Stimulated activated CD4-positive, alpha-beta T cell treated with anti-CD3 and anti-CD28 coated beads, Interleukin-4, amount 100 ng/mL, for 24 hours (primary cell): Measurements from ENCODE around the gene IFT20.

Experiments used
- DNase-seq: peaks from one replicate; pipeline ENCODE4 v3.0.0-alpha.2; 2020

Gene IFT20

DNA sequence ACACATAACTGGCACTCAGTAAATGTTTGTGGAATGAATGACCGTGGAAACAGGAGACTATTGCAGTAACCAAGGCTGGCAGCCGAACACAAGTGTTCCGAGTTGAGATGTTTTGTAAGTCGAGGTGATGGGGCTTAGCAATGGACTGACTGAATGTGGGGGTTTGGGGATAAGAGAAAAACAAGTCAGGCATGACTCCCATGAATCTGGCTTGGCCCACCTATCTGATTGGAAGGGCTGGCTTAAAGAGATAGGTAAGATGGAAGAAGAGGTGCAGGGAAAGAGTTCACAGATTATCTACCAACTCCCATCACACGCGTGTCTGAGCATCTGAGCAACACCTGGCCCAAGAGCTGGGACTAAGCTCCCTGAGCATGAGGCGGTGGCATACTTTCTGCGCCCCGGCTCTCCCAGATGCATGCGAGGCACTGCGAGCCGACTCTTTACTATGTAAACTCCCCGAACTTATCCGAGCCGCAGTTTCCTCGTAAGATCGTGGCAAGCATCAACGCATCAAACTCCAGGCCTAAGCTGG lies 539 bp downstream of the IFT20 start:
- no peak for DNase-seq

GRCh38 chr17:28334171-28334570 lies 1.1 kb downstream of the IFT20 start:
- no peak for DNase-seq

GRCh38 chr17:28333083-28333746 lies 2.1 kb downstream of the IFT20 start:
- DNase-seq = no peak

- no peak for DNase-seq
These were observed 3.3 kb downstream of the IFT20 start for GRCh38 chr17:28331891-28332420.

DNA sequence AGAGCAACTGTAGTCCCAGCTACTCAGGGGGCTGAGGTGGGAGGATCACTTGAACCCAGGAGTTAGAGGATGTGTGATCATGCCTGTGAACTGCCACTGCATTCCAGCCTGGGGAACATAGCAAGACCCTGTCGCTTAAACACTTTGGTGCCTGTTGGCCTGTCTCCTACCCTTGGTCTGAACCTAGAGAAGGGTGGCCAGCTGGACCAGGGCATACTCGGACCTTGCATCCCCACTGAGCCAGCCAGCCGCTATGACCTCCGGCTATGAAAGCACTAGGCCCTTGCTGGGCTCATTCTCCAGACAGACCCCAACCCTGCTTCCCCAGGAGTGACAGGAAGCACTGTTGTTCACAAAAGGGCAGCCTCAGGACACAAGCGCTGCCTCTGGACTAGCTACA lies 4.6 kb downstream of the IFT20 start:
- no peak for DNase-seq

GRCh38 chr17:28328325-28328724 lies 6.9 kb downstream of the IFT20 start:
- DNase-seq = no peak

- DNase-seq = no peak
These were observed 7.6 kb downstream of the IFT20 start for GRCh38 chr17:28327709-28328108.

DNA sequence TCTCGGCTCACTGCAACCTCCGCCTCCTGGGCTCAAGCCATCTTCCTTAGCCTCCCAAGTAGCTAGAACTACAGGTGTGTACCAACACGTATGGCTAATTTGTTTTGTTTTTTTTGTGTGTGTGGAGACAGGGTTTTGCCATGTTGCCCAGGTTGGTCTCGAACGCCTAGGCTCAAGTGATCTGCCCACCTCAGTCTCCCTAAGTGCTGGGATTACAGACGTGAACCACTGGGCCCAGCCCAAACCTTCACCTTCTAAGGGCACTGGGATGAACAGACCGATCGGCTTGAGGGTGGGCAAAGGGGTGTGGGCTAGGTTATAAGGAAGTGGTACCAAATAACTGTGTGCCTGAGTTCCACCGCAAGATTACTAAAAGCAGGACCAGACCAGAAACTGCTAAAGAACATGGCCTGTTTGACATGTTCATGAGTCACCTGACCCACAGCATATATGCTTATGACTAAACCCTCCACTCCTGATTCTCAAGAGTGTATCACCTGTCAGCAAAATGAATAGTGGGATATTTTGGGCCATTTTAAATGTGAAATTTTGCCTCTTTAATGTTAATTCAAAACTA lies 8.2 kb downstream of the IFT20 start:
- peak; percentile 42 for DNase-seq

GRCh38 chr17:28326114-28326513 lies 9.2 kb downstream of the IFT20 start:
- DNase-seq = no peak

DNA sequence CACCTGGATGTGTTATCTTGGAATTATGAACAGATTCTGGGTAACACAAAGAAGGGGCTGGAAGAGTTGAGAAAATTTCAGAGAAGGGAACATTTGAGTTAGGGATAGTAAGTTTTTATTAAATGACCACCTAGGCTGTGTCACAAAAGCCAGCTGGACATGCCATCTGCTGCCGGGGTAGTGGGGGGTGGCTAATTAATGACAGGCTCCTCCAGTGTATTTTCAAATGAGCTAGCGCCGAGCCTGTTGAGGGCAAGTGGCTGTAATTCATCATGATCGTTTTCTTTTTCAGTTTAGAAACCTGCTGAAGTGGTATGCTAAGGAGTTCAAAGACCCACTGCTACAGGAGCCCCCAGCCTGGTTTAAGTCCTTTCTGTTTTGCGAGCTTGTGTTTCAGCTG lies 10.1 kb downstream of the IFT20 start:
- no peak for DNase-seq

GRCh38 chr17:28324781-28325180 lies 10.5 kb downstream of the IFT20 start:
- no peak for DNase-seq

DNA sequence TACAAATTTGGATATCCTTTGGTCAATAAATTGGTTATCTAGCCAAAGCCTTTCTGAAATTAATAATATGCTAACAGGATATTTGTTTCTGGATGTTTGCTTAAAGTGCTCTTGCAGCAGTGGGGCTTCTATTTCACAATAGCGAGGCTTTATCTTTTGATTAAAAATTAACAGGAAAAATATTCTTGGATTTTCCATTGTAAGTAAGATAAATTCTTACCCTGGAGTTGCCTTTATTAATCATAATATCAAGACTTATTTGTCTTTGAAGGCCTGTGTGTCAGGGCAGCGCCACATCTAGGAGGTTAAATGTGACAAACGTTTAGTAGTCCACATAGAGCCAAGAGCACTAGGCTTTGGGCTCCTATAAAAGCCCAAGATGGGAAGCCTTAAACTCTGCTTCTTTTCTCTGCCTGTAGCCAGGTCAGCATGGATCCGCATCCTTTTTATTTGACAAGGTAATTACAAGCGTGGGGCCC lies 11.0 kb downstream of the IFT20 start:
- no peak for DNase-seq

DNA sequence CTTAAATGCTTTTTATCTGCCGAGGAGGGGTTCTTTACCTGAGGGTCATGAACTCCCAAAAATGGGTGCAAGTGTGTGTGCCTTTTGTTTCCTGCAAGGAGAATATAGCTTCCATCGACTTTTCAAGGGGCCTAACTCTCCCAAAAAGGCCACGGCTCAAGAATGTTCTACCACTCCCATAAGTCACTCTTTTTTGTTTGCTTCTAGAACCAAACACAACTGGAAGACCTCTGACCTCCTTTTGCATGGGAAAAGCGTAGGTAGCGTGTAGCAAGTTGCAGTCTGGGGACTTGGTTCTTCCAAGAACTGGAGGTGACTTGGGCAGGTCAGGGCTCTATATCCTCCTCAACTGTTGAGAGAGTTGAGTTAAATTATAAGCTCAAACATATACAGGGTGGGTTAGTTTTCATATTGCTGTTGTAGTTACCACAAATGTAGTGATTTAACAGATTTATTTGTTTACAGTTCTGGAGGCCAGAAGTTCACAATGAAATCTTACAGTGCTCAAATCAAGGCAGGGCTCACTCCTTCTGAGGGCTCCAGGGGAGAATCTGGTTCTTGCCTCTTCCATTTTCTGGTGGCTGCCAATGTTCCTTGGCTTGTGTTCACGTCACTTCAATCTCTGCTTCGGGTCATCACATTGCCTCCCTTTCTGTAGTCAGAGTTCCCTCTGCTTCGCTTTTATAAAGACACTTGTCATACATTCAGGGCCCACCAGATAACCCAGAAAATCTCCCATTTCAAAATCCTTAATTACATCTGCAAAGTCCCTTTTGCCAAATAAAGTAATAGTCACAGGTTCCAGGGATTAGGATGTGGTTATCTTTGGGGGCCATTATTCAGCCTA lies 14.8 kb downstream of the IFT20 start:
- DNase-seq = no peak

GRCh38 chr17:28319598-28319935 lies 15.7 kb downstream of the IFT20 start:
- DNase-seq = no peak

DNA sequence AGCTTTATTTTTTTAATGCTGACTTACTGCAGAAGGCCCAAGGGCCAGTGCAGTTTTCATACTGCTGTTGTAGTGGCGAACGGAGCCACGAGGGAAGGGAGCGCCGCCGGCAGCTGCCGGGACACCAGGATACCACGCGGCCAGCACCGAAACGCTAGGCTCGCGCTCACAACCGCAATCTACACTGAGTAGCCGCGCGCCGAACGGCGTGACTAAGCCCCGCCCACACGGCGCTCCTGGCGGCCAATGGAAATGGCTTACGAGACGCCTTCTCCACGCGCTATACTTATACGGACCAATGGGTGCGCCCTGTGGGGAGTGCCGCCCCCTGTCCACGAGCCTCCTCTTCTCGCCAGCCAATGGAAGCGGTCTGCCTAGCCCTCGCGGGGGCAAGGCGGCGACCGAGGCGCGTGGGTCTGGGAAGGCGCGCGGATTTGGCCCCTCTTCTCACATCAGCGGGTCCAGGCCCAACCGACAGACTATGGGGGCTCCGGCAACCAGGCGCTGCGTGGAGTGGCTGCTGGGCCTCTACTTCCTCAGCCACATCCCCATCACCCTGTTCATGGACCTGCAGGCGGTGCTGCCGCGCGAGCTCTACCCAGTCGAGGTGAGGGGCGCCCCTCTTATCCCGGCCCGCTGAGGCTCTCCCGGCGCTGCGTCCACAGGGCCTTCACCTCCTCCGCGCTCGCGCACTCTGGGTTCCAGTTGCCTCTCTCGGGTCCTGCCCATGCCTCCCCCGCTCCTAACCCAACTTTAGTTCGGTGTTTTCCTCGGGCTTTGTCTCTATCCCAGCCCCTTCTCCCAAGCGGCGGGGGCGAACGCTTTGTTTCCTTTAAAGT lies 16.3 kb downstream of the IFT20 start, which contains the start of gene TMEM97:
Gene TMEM97 (plus strand): TSS at position 442 of the 839 bp plus-strand sequence. CDS start 40 bp downstream, at position 482.
- DNase-seq = peak; percentile 97

DNA sequence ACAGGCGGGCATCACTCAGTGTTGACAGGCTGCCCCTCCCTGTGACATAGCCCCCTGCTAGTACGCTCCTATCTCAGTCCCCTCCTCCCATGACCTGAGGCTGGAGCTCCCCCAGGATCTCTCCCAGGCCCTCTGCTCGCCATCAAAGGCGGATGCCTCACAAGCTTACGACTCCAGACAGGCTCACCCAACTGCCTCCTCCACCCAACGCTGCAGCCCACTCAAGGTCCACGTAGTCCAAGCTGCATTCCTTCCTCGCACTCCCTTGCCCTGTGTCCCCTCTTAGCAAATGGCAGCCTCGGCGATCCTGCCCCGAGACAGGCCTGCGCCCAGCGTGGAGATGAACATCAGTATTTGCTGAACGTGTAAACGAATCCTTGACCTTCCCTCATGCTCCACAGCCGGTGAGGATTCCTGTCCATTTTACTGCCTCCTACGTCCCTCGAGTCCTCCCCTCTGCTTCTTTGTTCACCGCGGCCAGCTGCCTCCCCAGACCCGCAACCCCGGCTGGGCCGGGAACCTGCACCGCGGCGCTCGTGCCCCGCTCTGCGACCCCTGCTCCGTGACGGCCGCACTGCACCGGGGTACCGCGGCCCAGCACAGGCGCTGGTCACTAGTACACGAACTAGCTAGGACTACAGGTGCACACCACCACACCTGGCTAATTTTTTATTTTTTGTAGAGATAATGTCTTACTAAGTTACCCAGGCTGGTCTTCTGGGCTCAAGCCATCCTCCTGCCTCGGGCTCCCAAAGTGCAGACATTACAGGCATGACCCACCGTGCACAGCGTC lies 17.1 kb downstream of the IFT20 start:
- no peak for DNase-seq

- no peak for DNase-seq
These were observed 17.9 kb downstream of the IFT20 start for GRCh38 chr17:28317099-28317965.

DNA sequence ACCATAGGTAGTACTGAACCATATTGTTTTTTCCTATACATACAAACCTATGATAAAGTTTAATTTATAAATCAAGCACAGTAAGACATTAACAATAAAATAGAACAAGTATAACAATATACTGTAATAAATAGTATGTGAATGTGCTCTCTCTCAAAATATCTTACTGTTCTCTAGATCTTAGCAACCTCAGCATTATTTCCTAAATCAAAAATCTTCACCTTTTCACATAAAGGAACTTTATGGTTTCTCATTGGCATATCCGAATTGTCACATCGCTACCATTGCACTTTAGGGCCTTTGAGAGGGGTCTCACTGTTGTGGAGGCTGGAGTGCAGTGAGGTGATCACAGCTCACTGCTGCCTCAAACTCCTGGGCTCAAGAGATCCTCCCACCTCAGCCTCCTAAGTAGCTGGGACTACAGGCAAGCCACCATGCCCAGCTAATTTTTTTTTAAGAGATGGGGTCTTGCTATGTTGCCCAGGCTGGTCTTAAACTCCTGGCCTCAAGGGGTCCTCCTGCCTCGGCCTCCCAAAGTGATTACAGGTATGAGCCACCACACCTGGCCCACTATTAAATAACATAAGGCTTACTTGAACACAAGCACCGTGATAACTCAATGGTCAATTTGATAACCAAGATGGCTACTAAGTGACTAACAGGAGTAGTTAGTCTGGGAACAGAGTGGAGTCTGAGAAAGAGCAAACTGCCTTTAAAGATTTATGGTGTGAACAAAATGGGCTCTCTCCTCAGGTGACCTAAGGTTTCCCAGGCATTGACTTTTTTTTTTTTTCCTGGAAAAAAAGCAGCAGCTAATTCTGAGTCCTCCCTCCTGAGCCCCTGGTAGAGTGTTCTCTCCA lies 19.2 kb downstream of the IFT20 start:
- DNase-seq = no peak

DNA sequence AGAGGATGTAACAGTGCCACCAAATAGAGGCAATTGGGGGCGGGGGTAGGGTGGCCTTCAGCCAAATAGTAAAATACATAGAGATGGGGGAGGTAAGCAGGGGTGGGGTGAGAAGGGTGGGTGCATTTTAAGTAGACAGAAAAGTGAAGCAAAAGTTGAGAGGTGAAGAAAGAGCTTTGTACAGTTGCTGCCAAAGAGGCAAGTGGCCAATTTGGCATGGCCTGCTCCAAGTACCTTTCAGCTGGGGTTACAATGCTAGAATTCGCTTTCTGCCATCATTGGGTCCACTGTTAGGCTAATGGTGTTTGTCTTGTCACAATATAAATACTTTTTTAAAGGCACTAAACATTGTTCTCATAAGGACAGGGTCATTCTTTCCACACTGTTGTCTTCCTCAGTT lies 21.4 kb downstream of the IFT20 start:
- DNase-seq = no peak
